Ovary (tissue), 3 donors: Measurements from ENCODE around the gene MAPK10.

Experiments used
- EP300 ChIP-seq: sonication (generic); formaldehyde crosslinking; IDR thresholded peaks from one replicate; pipeline ENCODE4 v1.6.1; 2017; ENCODE audit warnings: antibody characterized with exemption
- POLR2A ChIP-seq: fragments of 450-650 bp; IDR thresholded peaks from one replicate; pipeline ENCODE4 v1.6.1; 2017; ENCODE audit warnings: antibody characterized with exemption, mild to moderate bottlenecking, moderate library complexity
- TF ChIP-seq, protein P1 (sequence below), 3 donors: fragments of 450-650 bp in 2 of 3; fragments of 200-600 bp in 1 of 3; IDR thresholded peaks; one replicate each; pipeline versions ENCODE4 v1.5.1 to v1.8.0; 2016 to 2022; ENCODE audit warnings: antibody characterized with exemption in 3 of 3, mild to moderate bottlenecking in 1 of 3
- donor health status: DM: no; HTN: no; CAD: no.

DNA sequence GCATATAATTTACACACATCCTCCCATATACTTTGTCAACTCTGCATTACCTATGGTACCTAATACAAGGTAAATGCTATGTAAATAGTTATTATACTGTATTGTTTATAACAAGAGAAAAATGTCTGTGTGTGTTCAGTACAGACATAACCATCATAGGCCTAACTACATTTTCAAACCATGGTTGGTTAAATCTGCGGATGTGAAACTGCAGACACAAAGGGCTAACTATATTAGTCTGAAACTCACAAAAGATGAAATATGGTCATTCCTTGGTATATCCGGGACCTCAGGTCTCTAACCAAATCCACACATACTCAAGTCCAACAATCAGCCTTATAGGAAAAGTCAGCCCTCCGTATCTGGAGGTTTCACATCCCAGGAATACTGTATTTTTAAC lies 13.5 kb downstream of the MAPK10 start:
- TF ChIP-seq, protein P1, sequence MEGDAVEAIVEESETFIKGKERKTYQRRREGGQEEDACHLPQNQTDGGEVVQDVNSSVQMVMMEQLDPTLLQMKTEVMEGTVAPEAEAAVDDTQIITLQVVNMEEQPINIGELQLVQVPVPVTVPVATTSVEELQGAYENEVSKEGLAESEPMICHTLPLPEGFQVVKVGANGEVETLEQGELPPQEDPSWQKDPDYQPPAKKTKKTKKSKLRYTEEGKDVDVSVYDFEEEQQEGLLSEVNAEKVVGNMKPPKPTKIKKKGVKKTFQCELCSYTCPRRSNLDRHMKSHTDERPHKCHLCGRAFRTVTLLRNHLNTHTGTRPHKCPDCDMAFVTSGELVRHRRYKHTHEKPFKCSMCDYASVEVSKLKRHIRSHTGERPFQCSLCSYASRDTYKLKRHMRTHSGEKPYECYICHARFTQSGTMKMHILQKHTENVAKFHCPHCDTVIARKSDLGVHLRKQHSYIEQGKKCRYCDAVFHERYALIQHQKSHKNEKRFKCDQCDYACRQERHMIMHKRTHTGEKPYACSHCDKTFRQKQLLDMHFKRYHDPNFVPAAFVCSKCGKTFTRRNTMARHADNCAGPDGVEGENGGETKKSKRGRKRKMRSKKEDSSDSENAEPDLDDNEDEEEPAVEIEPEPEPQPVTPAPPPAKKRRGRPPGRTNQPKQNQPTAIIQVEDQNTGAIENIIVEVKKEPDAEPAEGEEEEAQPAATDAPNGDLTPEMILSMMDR (IDR thresholded peaks at IDR 0.05): no peak
- no peak for TF ChIP-seq EP300
- no peak for TF ChIP-seq POLR2A
